Body of pancreas (tissue), 4 donors: ENCODE data around the gene DNAJB13. TPM values are rescaled to one million over a fixed set of nuclear protein-coding genes. Genes with fewer than 3 reads are reported as not detected.
A peak's percentile ranks its signal among the peaks of the same experiment; 100 is the strongest.

Experiments used
- ATAC-seq: fragments of 150-250 bp; one replicate; pipeline ENCODE4 v1.9.1; 2016
- DNase-seq, 4 donors: peaks; one replicate each; pipeline ENCODE4 v3.0.0-alpha.2; 2019
- H3K27ac ChIP-seq, 4 donors: fragments of 200-600 bp; sonication (generic); 1 replicate in 3 of 4; 2 replicates in 1 of 4; pipeline versions ENCODE4 v1.5.1 to v1.6.1; 2016 to 2019; ENCODE audit warnings: mild to moderate bottlenecking in 1 of 4, mixed read lengths in 1 of 4, moderate library complexity in 1 of 4
- H3K27me3 ChIP-seq, 2 donors: fragments of 200-600 bp; sonication (generic); one replicate each; pipeline ENCODE4 v1.6.0; 2016; ENCODE audit warnings: mild to moderate bottlenecking in 1 of 2
- H3K36me3 ChIP-seq, 2 donors: fragments of 200-600 bp; sonication (generic); replicated peaks in 1 of 2; 2 replicates each; pipeline ENCODE4 v1.5.1; 2016; ENCODE audit warnings: low read depth in 2 of 2; ENCODE audit not compliant: insufficient read depth in 1 of 2
- H3K4me1 ChIP-seq: fragments of 200-600 bp; sonication (generic); one replicate; pipeline ENCODE4 v1.6.0; 2016
- H3K4me3 ChIP-seq, 2 donors: fragments of 200-600 bp; sonication (generic); 1 replicate in 1 of 2; 2 replicates in 1 of 2; pipeline ENCODE4 v1.5.1; 2016 to 2019
- H3K9me3 ChIP-seq, 3 donors: fragments of 200-600 bp; sonication (generic); 1 replicate in 2 of 3; 2 replicates in 1 of 3; pipeline ENCODE4 v1.5.1; 2016
- CTCF ChIP-seq, 7 experiments: fragments of 450-650 bp in 4 of 7; fragments of 200-600 bp in 3 of 7; sonication (generic) in 3 of 7; IDR thresholded peaks; one replicate each; pipeline ENCODE4 v1.5.1; 2016 to 2019; ENCODE audit warnings: antibody characterized with exemption in 7 of 7
- POLR2A ChIP-seq, 3 donors: fragments of 450-650 bp; IDR thresholded peaks; one replicate each; pipeline ENCODE4 v1.6.1; 2016; ENCODE audit warnings: antibody characterized with exemption in 3 of 3, mild to moderate bottlenecking in 2 of 3
- WGBS, 2 donors: methylation state at CpG; one replicate each; pipeline ENCODE4 v1.1.5; 2017; 5-methylcytosine and 5-hydroxymethylcytosine counted together
- intact Hi-C: fragments of 100-400 bp; cut with DNase I; formaldehyde crosslinking; loops from one replicate; pipeline ENCODE4 v1.15.1; 2023
- total RNA-seq, 2 donors: library from RNA; depleted of rRNA; stranded (reverse); fragments of >200 nt; gene quantifications; one replicate each; pipeline ENCODE4 v1.1.0, GENCODE V29; 2016

DNAJB13 gene
- total RNA-seq, 2 donors from 2014 or later, result 0.78 TPM; not detected in 1

- TF ChIP-seq POLR2A (IDR thresholded peaks at IDR 0.05), result no peak
- Histone ChIP-seq H3K27me3 (no peaks in the 10 kb centered on the region), H3K36me3 (peaks cover 5 to 6% of the 10 kb centered on the region in 2 donors), H3K4me1 (peaks cover 22% of the 10 kb centered on the region), H3K27ac (no peak overlapping the region), H3K9me3 (no peaks in the 10 kb centered on the region), H3K4me3 (no peak overlapping the region)
- ATAC-seq (no peak), DNase-seq (no peak)
- intact Hi-C loops, result no loop called here
Measured at GRCh38 chr11:73913472-73913871, 37.4 kb upstream of the DNAJB13 start.

- H3K4me3 ChIP-seq, result no peak overlapping the region
- H3K27me3 ChIP-seq, result no peaks in the 10 kb centered on the region
- no peak overlapping the region for H3K27ac ChIP-seq
- no peaks in the 10 kb centered on the region for H3K9me3 ChIP-seq
- ATAC-seq (peak; percentile 35), DNase-seq (peak; percentile 38 to 46 (median 41))
- TF ChIP-seq CTCF (IDR thresholded peaks at IDR 0.05) (no peak), POLR2A (IDR thresholded peaks at IDR 0.05) (no peak)
- 33 to 38% methylated on average over 4 of the region's 4 CpGs for WGBS, 2 donors
- intact Hi-C loops, result no loop called here
- H3K4me1 ChIP-seq, result peaks cover 22% of the 10 kb centered on the region
- H3K36me3 ChIP-seq, result peaks cover 5 to 10% of the 10 kb centered on the region in 2 donors
Measured at GRCh38 chr11:73914284-73914683, 36.5 kb upstream of the DNAJB13 start.

GRCh38 chr11:73916435-73916834, 34.4 kb upstream of the DNAJB13 start:
- H3K9me3 ChIP-seq, result no peaks in the 10 kb centered on the region
- no peak overlapping the region for H3K4me3 ChIP-seq
- no peak for TF ChIP-seq CTCF (IDR thresholded peaks at IDR 0.05)
- TF ChIP-seq POLR2A (IDR thresholded peaks at IDR 0.05), result no peak
- no peaks in the 10 kb centered on the region for H3K27me3 ChIP-seq
- peak overlapping the region in 3 of 4 donors; percentile 7 to 60 (median 25) for H3K27ac ChIP-seq
- ATAC-seq, result peak; percentile 70
- H3K36me3 ChIP-seq, result peaks cover 0 to 13% of the 10 kb centered on the region in 2 donors
- DNase-seq, result peak in 2 of 4 donors; percentile 31 to 45
- intact Hi-C loops, result no loop called here
- WGBS, 2 donors, result 14% methylated on average over 1 of the region's 1 CpG
- H3K4me1 ChIP-seq, result peaks cover 22% of the 10 kb centered on the region

- intact Hi-C loops, result no loop called here
- H3K36me3 ChIP-seq, result peaks cover 0 to 13% of the 10 kb centered on the region in 2 donors
- H3K27ac ChIP-seq, result no peak overlapping the region
Measured at GRCh38 chr11:73921180-73921579, 29.6 kb upstream of the DNAJB13 start.

GRCh38 chr11:73929388-73929787, 21.4 kb upstream of the DNAJB13 start:
- no peaks in the 10 kb centered on the region for H3K9me3 ChIP-seq
- no peak overlapping the region for H3K4me3 ChIP-seq
- ATAC-seq (no peak), DNase-seq (no peak)
- TF ChIP-seq POLR2A (IDR thresholded peaks at IDR 0.05), result no peak
- no peak for TF ChIP-seq CTCF (IDR thresholded peaks at IDR 0.05)
- H3K36me3 ChIP-seq, result peaks cover 13 to 22% of the 10 kb centered on the region in 2 donors
- intact Hi-C loops, result no loop called here
- 92 to 98% methylated on average over 2 of the region's 2 CpGs for WGBS, 2 donors
- no peaks in the 10 kb centered on the region for H3K4me1 ChIP-seq
- no peaks in the 10 kb centered on the region for H3K27me3 ChIP-seq
- no peak overlapping the region for H3K27ac ChIP-seq

More at GRCh38 chr11:73921180-73921579, 29.6 kb upstream of the DNAJB13 start:
- TF ChIP-seq CTCF (IDR thresholded peaks at IDR 0.05), result no peak
- no peak for TF ChIP-seq POLR2A (IDR thresholded peaks at IDR 0.05)
- WGBS, 2 donors, result 93 to 99% methylated on average over 4 of the region's 4 CpGs
- Histone ChIP-seq H3K9me3 (no peaks in the 10 kb centered on the region), H3K4me3 (no peak overlapping the region), H3K27me3 (no peaks in the 10 kb centered on the region), H3K4me1 (peaks cover 5% of the 10 kb centered on the region)
- DNase-seq, result no peak
- ATAC-seq, result no peak
